Activated T-cell treated with anti-CD3 and anti-CD28 coated beads, Interleukin-2, amount 50 U/mL, for 48 hours (primary cell): Measurements from ENCODE around the gene PAPOLA.

Experiments used
- DNase-seq, 2 experiments: peaks; one replicate each; pipeline ENCODE4 v3.0.0-alpha.2; 2020

PAPOLA gene

GRCh38 chr14:96587823-96588385 is 85.7 kb downstream of the PAPOLA start:
- no peak for DNase-seq

GRCh38 chr14:96588410-96589257 is 86.5 kb downstream of the PAPOLA start:
- DNase-seq, result no peak

GRCh38 chr14:96589577-96589976 is 87.4 kb downstream of the PAPOLA start:
- DNase-seq, result no peak

GRCh38 chr14:96590190-96590864 is 88.1 kb downstream of the PAPOLA start:
- no peak for DNase-seq

GRCh38 chr14:96592591-96593386 is 90.6 kb downstream of the PAPOLA start:
- peak; percentile 77 to 83 for DNase-seq

- no peak for DNase-seq
These were observed 92.8 kb downstream of the PAPOLA start for GRCh38 chr14:96594961-96595360.

- DNase-seq, result no peak
These were observed 95.5 kb downstream of the PAPOLA start for GRCh38 chr14:96597680-96598079.

- DNase-seq, result no peak
These were observed 96.2 kb downstream of the PAPOLA start for GRCh38 chr14:96598332-96598928.

- no peak for DNase-seq
These were observed 96.9 kb downstream of the PAPOLA start for GRCh38 chr14:96599076-96599475.

- no peak for DNase-seq
These were observed 100.0 kb downstream of the PAPOLA start for GRCh38 chr14:96602186-96602585.

GRCh38 chr14:96603350-96604255 is 101.4 kb downstream of the PAPOLA start:
- DNase-seq, result no peak

- no peak for DNase-seq
These were observed 112.3 kb downstream of the PAPOLA start for GRCh38 chr14:96614481-96614881.

GRCh38 chr14:96616161-96616721 is 114.1 kb downstream of the PAPOLA start:
- no peak for DNase-seq
